Esophagus mucosa (tissue), 1 donor: ENCODE measurements around the gene TRPC4AP. TPM values are rescaled to one million over a fixed set of nuclear protein-coding genes. Genes with fewer than 3 reads are reported as not detected.

Experiments used
- ATAC-seq: fragments of 200-7000 bp; cut with Tn5 transposase; one replicate; pipeline ENCODE4 v1.9.1; 2020
- total RNA-seq: library from RNA; stranded (reverse); gene quantifications from one replicate; pipeline ENCODE4 v1.2.4, GENCODE V29; 2023
- donor health status: DM: yes; HTN: yes; CAD: no.

The TRPC4AP gene
- total RNA-seq, 1 donor from 2014 or later = 29.8 TPM

- no peak for ATAC-seq
Observed at GRCh38 chr20:35013421-35014411, 78.9 kb downstream of the TRPC4AP start.

GRCh38 chr20:35012227-35013069 lies 80.2 kb downstream of the TRPC4AP start:
- no peak for ATAC-seq

- ATAC-seq = no peak
Observed at GRCh38 chr20:35011589-35012226, 80.9 kb downstream of the TRPC4AP start.

- no peak for ATAC-seq
Observed at GRCh38 chr20:35010405-35011192, 82.0 kb downstream of the TRPC4AP start.

GRCh38 chr20:35009665-35010328 lies 82.8 kb downstream of the TRPC4AP start:
- ATAC-seq = no peak

- peak; percentile 35 for ATAC-seq
Observed at GRCh38 chr20:35008411-35009342, 83.9 kb downstream of the TRPC4AP start.

- ATAC-seq = no peak
Observed at GRCh38 chr20:35007891-35008290, 84.7 kb downstream of the TRPC4AP start.

- ATAC-seq = no peak
Observed at GRCh38 chr20:35007413-35007812, 85.2 kb downstream of the TRPC4AP start.

GRCh38 chr20:35006531-35006971 lies 86.1 kb downstream of the TRPC4AP start:
- ATAC-seq = no peak

- ATAC-seq = no peak
Observed at GRCh38 chr20:35006009-35006408, 86.6 kb downstream of the TRPC4AP start.

GRCh38 chr20:35005463-35005961 lies 87.1 kb downstream of the TRPC4AP start:
- ATAC-seq = no peak

- ATAC-seq = no peak
Observed at GRCh38 chr20:35004749-35005462, 87.7 kb downstream of the TRPC4AP start.

- no peak for ATAC-seq
Observed at GRCh38 chr20:35004051-35004725, 88.4 kb downstream of the TRPC4AP start.

- no peak for ATAC-seq
Observed at GRCh38 chr20:35003211-35004031, 89.2 kb downstream of the TRPC4AP start.

GRCh38 chr20:35002426-35003210 lies 90.0 kb downstream of the TRPC4AP start:
- ATAC-seq = no peak

- no peak for ATAC-seq
Observed at GRCh38 chr20:35001596-35002362, 90.8 kb downstream of the TRPC4AP start.
